Liver (tissue), 9 donors: Measurements from ENCODE around the gene TUBGCP4. TPM values are rescaled to one million over a fixed set of nuclear protein-coding genes. Genes with fewer than 3 reads are reported as not detected.

Experiments used
- DNase-seq: peaks from one replicate; pipeline ENCODE4 v3.0.0-alpha.2; 2017; ENCODE audit warnings: low spot score
- H3K27ac ChIP-seq, 2 donors: one replicate each; pipeline ENCODE4 v1.7.0; 2013; ENCODE audit warnings: inconsistent platforms in 2 of 2, low read length in 2 of 2, control low read depth in 1 of 2, low read depth in 1 of 2, mild to moderate bottlenecking in 1 of 2
- H3K27me3 ChIP-seq, 4 donors: one replicate each; pipeline versions ENCODE4 v1.6.1 to v1.7.0; 2013; ENCODE audit warnings: low read length in 3 of 4, inconsistent platforms in 1 of 4, mild to moderate bottlenecking in 1 of 4, moderate library complexity in 1 of 4; ENCODE audit not compliant: control insufficient read depth in 4 of 4, insufficient read depth in 4 of 4
- H3K36me3 ChIP-seq, 4 donors: one replicate each; pipeline versions ENCODE4 v1.6.1 to v1.7.0; 2013; ENCODE audit warnings: low read length in 3 of 4, mild to moderate bottlenecking in 3 of 4, low read depth in 1 of 4, moderate library complexity in 1 of 4; ENCODE audit not compliant: control insufficient read depth in 4 of 4, insufficient read depth in 3 of 4
- H3K4me1 ChIP-seq, 4 donors: one replicate each; pipeline versions ENCODE4 v1.6.1 to v1.7.0; 2013; ENCODE audit warnings: low read length in 3 of 4, mild to moderate bottlenecking in 3 of 4, moderate library complexity in 1 of 4; ENCODE audit not compliant: control insufficient read depth in 4 of 4, insufficient read depth in 4 of 4
- H3K4me3 ChIP-seq, 3 donors: one replicate each; pipeline versions ENCODE4 v1.6.1 to v1.7.0; 2013; ENCODE audit warnings: low read length in 3 of 3, control low read depth in 1 of 3, low read depth in 1 of 3, mild to moderate bottlenecking in 1 of 3
- H3K9ac ChIP-seq, 2 donors: one replicate each; pipeline ENCODE4 v1.7.0; 2013; ENCODE audit warnings: low read length in 2 of 2, mild to moderate bottlenecking in 2 of 2, moderate library complexity in 2 of 2, control low read depth in 1 of 2, low read depth in 1 of 2
- H3K9me3 ChIP-seq, 4 donors: one replicate each; pipeline versions ENCODE4 v1.6.1 to v1.7.0; 2013; ENCODE audit warnings: low read length in 3 of 4; ENCODE audit not compliant: control insufficient read depth in 4 of 4
- ATF3 ChIP-seq: IDR thresholded peaks from 2 replicates; pipeline ENCODE4 v1.6.1; 2016; ENCODE audit warnings: antibody characterized with exemption
- GABPA ChIP-seq, 2 donors: IDR thresholded peaks in 1 of 2; conservative IDR thresholded peaks in 1 of 2; 2 replicates each; pipeline ENCODE4 v1.6.1; 2016; ENCODE audit warnings: antibody characterized with exemption in 2 of 2, mild to moderate bottlenecking in 1 of 2, moderate library complexity in 1 of 2
- HNF4A ChIP-seq, 2 donors: conservative IDR thresholded peaks; 2 replicates each; pipeline ENCODE4 v1.6.1; 2016; ENCODE audit warnings: antibody characterized with exemption in 2 of 2, mild to moderate bottlenecking in 2 of 2
- HNF4G ChIP-seq: IDR thresholded peaks from 2 replicates; pipeline ENCODE4 v1.6.1; 2016; ENCODE audit warnings: antibody characterized with exemption
- MAX ChIP-seq: IDR thresholded peaks from 2 replicates; pipeline ENCODE4 v1.6.1; 2016; ENCODE audit warnings: antibody characterized with exemption
- NR2F2 ChIP-seq: IDR thresholded peaks from 2 replicates; pipeline ENCODE4 v1.6.1; 2016; ENCODE audit warnings: antibody characterized with exemption
- RAD21 ChIP-seq, 2 donors: IDR thresholded peaks; 2 replicates each; pipeline ENCODE4 v1.6.1; 2016; ENCODE audit warnings: antibody characterized with exemption in 2 of 2, mild to moderate bottlenecking in 2 of 2
- RXRA ChIP-seq, 2 donors: IDR thresholded peaks; 2 replicates each; pipeline ENCODE4 v1.6.1; 2017 to 2018; ENCODE audit warnings: antibody characterized with exemption in 2 of 2, mild to moderate bottlenecking in 1 of 2
- SP1 ChIP-seq: IDR thresholded peaks from 2 replicates; pipeline ENCODE4 v1.6.1; 2018; ENCODE audit warnings: antibody characterized with exemption, mild to moderate bottlenecking
- TAF1 ChIP-seq: conservative IDR thresholded peaks from 2 replicates; pipeline ENCODE4 v1.6.1; 2016; ENCODE audit warnings: antibody characterized with exemption, mild to moderate bottlenecking
- YY1 ChIP-seq: IDR thresholded peaks from 2 replicates; pipeline ENCODE4 v1.6.1; 2016; ENCODE audit warnings: antibody characterized with exemption, mild to moderate bottlenecking
- ZBTB33 ChIP-seq: IDR thresholded peaks from 2 replicates; pipeline ENCODE4 v1.6.1; 2016; ENCODE audit warnings: antibody characterized with exemption
- WGBS: extraction: QIAGEN DNeasy Blood & Tissue Kit; methylation state at CpG from one replicate; pipeline ENCODE4 v1.1.7; 2013; 5-methylcytosine and 5-hydroxymethylcytosine counted together
- polyA plus RNA-seq, 2 donors: library from polyadenylated mRNA; stranded (reverse) in 1 of 2; unstranded in 1 of 2; fragments of 200-250 nt in 1 of 2; fragments of >200 nt in 1 of 2; fragmentation: Nextera tagmentation in 1 of 2; extraction: Ambion mirVana in 1 of 2; gene quantifications; one replicate each; pipeline versions ENCODE4 v1.2.1 to v1.2.3, GENCODE V29; 2013 to 2015
- total RNA-seq, 2 donors: library from RNA; depleted of rRNA; stranded (reverse); fragments of >200 nt; gene quantifications; one replicate each; pipeline ENCODE4 v1.2.3, GENCODE V29; 2014
- donor health status: healthy.
- donor health status: healthy.
- donor health status: healthy.
- donor health status: healthy.
- donor health status: healthy.

TUBGCP4 gene
- total and polyA plus RNA-seq, 4 donors: 4.6 to 20.5 (median 12.4) TPM

- DNase-seq: no peak
- no peak overlapping the region for H3K9ac ChIP-seq
- H3K36me3 ChIP-seq: peaks cover 0 to 15% (median 11%) of the 10 kb centered on the region in 4 donors
- WGBS: 93% methylated on average over 4 of the region's 4 CpGs
- TF ChIP-seq ATF3 (no peak), SP1 (no peak), HNF4A (conservative IDR thresholded peaks at IDR 0.05) (no peak), RXRA (IDR thresholded peaks at IDR 0.05) (no peak), ZBTB33 (no peak), YY1 (no peak), NR2F2 (no peak)
- H3K4me1 ChIP-seq: no peaks in the 10 kb centered on the region
- H3K4me3 ChIP-seq: no peak overlapping the region
- H3K27me3 ChIP-seq: no peaks in the 10 kb centered on the region
- H3K9me3 ChIP-seq: no peaks in the 10 kb centered on the region
- no peak overlapping the region for H3K27ac ChIP-seq
These were observed 62.3 kb downstream of the TUBGCP4 start for GRCh38 chr15:43433165-43433564.

GRCh38 chr15:43433661-43434303 is 62.9 kb downstream of the TUBGCP4 start:
- Histone ChIP-seq H3K9me3 (no peaks in the 10 kb centered on the region), H3K36me3 (peaks cover 0 to 14% (median 11%) of the 10 kb centered on the region in 4 donors), H3K27ac (no peak overlapping the region), H3K9ac (no peak overlapping the region), H3K27me3 (no peaks in the 10 kb centered on the region), H3K4me1 (no peaks in the 10 kb centered on the region), H3K4me3 (no peak overlapping the region)
- TF ChIP-seq HNF4G: no peak
- no peak for TF ChIP-seq ATF3
- TF ChIP-seq TAF1: no peak
- 92% methylated on average over 3 of the region's 3 CpGs for WGBS
- no peak for DNase-seq

- Histone ChIP-seq H3K9ac (no peak overlapping the region), H3K4me3 (no peak overlapping the region), H3K36me3 (peaks cover 0 to 14% (median 11%) of the 10 kb centered on the region in 4 donors), H3K27me3 (no peaks in the 10 kb centered on the region), H3K9me3 (no peaks in the 10 kb centered on the region), H3K4me1 (no peaks in the 10 kb centered on the region), H3K27ac (no peak overlapping the region)
- no peak for DNase-seq
- no peak for TF ChIP-seq RAD21 (IDR thresholded peaks at IDR 0.05)
- no peak for TF ChIP-seq HNF4A (conservative IDR thresholded peaks at IDR 0.05)
- TF ChIP-seq MAX: no peak
- no peak for TF ChIP-seq GABPA (IDR thresholded peaks at IDR 0.05 in 1 of 2, conservative IDR thresholded peaks at IDR 0.05 in 1 of 2)
These were observed 63.5 kb downstream of the TUBGCP4 start for GRCh38 chr15:43434446-43434845.
